Muscle layer of duodenum (tissue), 2 donors: Measurements from ENCODE around the gene SLC27A2.

Experiments
- H3K27ac ChIP-seq: one replicate; pipeline ENCODE4 v1.7.0; 2013; ENCODE audit warnings: mild to moderate bottlenecking, low read length
- H3K27me3 ChIP-seq: one replicate; pipeline ENCODE4 v1.7.0; 2013; ENCODE audit warnings: low read depth, mild to moderate bottlenecking, control low read depth, low read length
- H3K36me3 ChIP-seq, 2 donors: one replicate each; pipeline ENCODE4 v1.7.0; 2013; ENCODE audit warnings: low read length in 2 of 2, control low read depth in 1 of 2, mild to moderate bottlenecking in 1 of 2; ENCODE audit not compliant: insufficient read depth in 2 of 2, control insufficient read depth in 1 of 2
- H3K4me1 ChIP-seq, 2 donors: one replicate each; pipeline ENCODE4 v1.7.0; 2013; ENCODE audit warnings: low read length in 2 of 2, mild to moderate bottlenecking in 2 of 2, control low read depth in 1 of 2, moderate library complexity in 1 of 2; ENCODE audit not compliant: insufficient read depth in 2 of 2, control insufficient read depth in 1 of 2
- H3K4me3 ChIP-seq, 2 donors: one replicate each; pipeline ENCODE4 v1.7.0; 2013; ENCODE audit warnings: low read length in 2 of 2, low read depth in 1 of 2, mild to moderate bottlenecking in 1 of 2
- H3K9me3 ChIP-seq, 2 donors: one replicate each; pipeline ENCODE4 v1.7.0; 2013; ENCODE audit warnings: low read length in 2 of 2, control low read depth in 1 of 2, mild to moderate bottlenecking in 1 of 2; ENCODE audit not compliant: control insufficient read depth in 1 of 2
- donor health status: healthy.

The SLC27A2 gene

GRCh38 chr15:50280271-50280670 lies 98.3 kb downstream of the SLC27A2 start:
- no peaks in the 10 kb centered on the region for H3K4me1 ChIP-seq
- no peaks in the 10 kb centered on the region for H3K27me3 ChIP-seq
- peaks cover 0 to 7% of the 10 kb centered on the region in 2 donors for H3K36me3 ChIP-seq

GRCh38 chr15:50281427-50281826 lies 99.4 kb downstream of the SLC27A2 start:
- Histone ChIP-seq H3K27ac (no peak overlapping the region), H3K4me1 (no peaks in the 10 kb centered on the region), H3K9me3 (no peaks in the 10 kb centered on the region), H3K27me3 (no peaks in the 10 kb centered on the region), H3K36me3 (peaks cover 0 to 14% of the 10 kb centered on the region in 2 donors), H3K4me3 (no peak overlapping the region)

More at GRCh38 chr15:50280271-50280670, 98.3 kb downstream of the SLC27A2 start:
- H3K9me3 ChIP-seq = no peaks in the 10 kb centered on the region
- H3K27ac ChIP-seq = no peak overlapping the region
- H3K4me3 ChIP-seq = no peak overlapping the region
